Gastroesophageal sphincter (tissue), 4 donors: ENCODE measurements around the gene DNTT. TPM values are rescaled to one million over a fixed set of nuclear protein-coding genes. Genes with fewer than 3 reads are reported as not detected.

Source experiments
- ATAC-seq: fragments of 150-250 bp; one replicate; pipeline ENCODE4 v1.9.1; 2016; ENCODE audit warnings: mild to moderate bottlenecking, moderate library complexity
- H3K27ac ChIP-seq, 4 donors: fragments of 200-600 bp; sonication (generic) in 3 of 4; 1 replicate in 3 of 4; 2 replicates in 1 of 4; pipeline ENCODE4 v1.5.1; 2016 to 2019
- H3K27me3 ChIP-seq: fragments of 200-600 bp; sonication (generic); one replicate; pipeline ENCODE4 v1.5.1; 2019
- H3K36me3 ChIP-seq, 2 donors: fragments of 200-600 bp; sonication (generic); one replicate each; pipeline ENCODE4 v1.5.1; 2019; ENCODE audit warnings: control low read depth in 1 of 2
- H3K4me1 ChIP-seq, 3 donors: fragments of 200-600 bp; sonication (generic); 1 replicate in 2 of 3; 2 replicates in 1 of 3; pipeline ENCODE4 v1.5.1; 2016 to 2019; ENCODE audit warnings: control low read depth in 2 of 3
- H3K4me3 ChIP-seq, 2 donors: fragments of 200-600 bp; sonication (generic); one replicate each; pipeline ENCODE4 v1.5.1; 2019; ENCODE audit warnings: mild to moderate bottlenecking in 1 of 2, moderate library complexity in 1 of 2
- H3K9me3 ChIP-seq, 3 donors: fragments of 200-600 bp; sonication (generic); one replicate each; pipeline ENCODE4 v1.5.1; 2017 to 2019; ENCODE audit warnings: control low read depth in 2 of 3
- EP300 ChIP-seq: sonication (generic); formaldehyde crosslinking; IDR thresholded peaks from one replicate; pipeline ENCODE4 v1.6.1; 2017; ENCODE audit warnings: antibody characterized with exemption, mild to moderate bottlenecking
- POLR2A ChIP-seq, 2 donors: fragments of 450-650 bp; IDR thresholded peaks; one replicate each; pipeline ENCODE4 v1.6.1; 2017; ENCODE audit warnings: antibody characterized with exemption in 2 of 2, mild to moderate bottlenecking in 2 of 2, moderate library complexity in 1 of 2
- POLR2AphosphoS5 ChIP-seq: sonication (generic); formaldehyde crosslinking; IDR thresholded peaks from one replicate; pipeline ENCODE4 v1.6.1; 2017; ENCODE audit warnings: antibody characterized with exemption
- WGBS, 2 donors: methylation state at CpG; one replicate each; pipeline ENCODE4 v1.1.5; 2018; ENCODE audit warnings: low coverage in 1 of 2; 5-methylcytosine and 5-hydroxymethylcytosine counted together
- total RNA-seq, 4 donors: library from RNA; depleted of rRNA; stranded (reverse); fragments of >200 nt; gene quantifications; one replicate each; pipeline ENCODE4 v1.1.0, GENCODE V29; 2016
- TF ChIP-seq, protein P1 (sequence below), 4 experiments: fragments of 200-600 bp in 2 of 4; fragments of 450-650 bp in 2 of 4; sonication (generic) in 1 of 4; IDR thresholded peaks; one replicate each; pipeline ENCODE4 v1.5.1; 2017 to 2019; ENCODE audit warnings: antibody characterized with exemption in 4 of 4, mild to moderate bottlenecking in 2 of 4, moderate library complexity in 2 of 4

The DNTT gene
- total RNA-seq, 4 donors from 2014 or later: not detected

DNA sequence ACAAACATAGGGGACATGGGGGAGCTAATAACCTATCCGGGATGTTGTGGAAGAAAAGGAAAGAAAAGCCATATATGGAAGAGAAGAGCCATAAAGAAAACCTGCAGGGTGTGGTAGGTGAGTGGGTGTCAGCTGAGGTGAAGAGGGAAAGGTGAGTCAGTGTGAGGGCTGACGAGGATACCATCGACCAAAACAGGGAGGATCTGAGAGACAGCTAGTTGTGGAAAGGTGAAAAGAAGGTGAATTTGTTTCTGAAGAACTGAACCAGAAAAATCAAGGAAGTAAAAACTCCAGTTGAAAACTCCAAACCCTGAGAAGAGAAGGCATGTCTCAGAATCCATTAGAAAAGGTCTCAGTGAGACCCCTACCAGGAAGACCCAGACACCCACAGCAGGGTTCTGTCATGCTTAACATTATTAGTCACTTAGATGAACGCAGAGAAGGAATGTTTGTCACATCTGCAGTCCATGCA is 37.0 kb upstream of the DNTT start:
- ATAC-seq: no peak
- TF ChIP-seq, protein P1, sequence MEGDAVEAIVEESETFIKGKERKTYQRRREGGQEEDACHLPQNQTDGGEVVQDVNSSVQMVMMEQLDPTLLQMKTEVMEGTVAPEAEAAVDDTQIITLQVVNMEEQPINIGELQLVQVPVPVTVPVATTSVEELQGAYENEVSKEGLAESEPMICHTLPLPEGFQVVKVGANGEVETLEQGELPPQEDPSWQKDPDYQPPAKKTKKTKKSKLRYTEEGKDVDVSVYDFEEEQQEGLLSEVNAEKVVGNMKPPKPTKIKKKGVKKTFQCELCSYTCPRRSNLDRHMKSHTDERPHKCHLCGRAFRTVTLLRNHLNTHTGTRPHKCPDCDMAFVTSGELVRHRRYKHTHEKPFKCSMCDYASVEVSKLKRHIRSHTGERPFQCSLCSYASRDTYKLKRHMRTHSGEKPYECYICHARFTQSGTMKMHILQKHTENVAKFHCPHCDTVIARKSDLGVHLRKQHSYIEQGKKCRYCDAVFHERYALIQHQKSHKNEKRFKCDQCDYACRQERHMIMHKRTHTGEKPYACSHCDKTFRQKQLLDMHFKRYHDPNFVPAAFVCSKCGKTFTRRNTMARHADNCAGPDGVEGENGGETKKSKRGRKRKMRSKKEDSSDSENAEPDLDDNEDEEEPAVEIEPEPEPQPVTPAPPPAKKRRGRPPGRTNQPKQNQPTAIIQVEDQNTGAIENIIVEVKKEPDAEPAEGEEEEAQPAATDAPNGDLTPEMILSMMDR (IDR thresholded peaks at IDR 0.05): no peak
- TF ChIP-seq POLR2A (IDR thresholded peaks at IDR 0.05) (no peak), POLR2AphosphoS5 (no peak), EP300 (no peak)
- Histone ChIP-seq H3K36me3 (no peaks in the 10 kb centered on the region), H3K27ac (no peak overlapping the region), H3K4me3 (no peak overlapping the region), H3K27me3 (peaks cover 6% of the 10 kb centered on the region), H3K9me3 (no peaks in the 10 kb centered on the region), H3K4me1 (peaks cover 0 to 16% (median 4%) of the 10 kb centered on the region in 3 donors)
- 65 to 96% methylated on average over 4 of the region's 4 CpGs for WGBS, 2 donors

- H3K27ac ChIP-seq: no peak overlapping the region
- 75 to 100% methylated on average over 2 of the region's 2 CpGs for WGBS, 2 donors
- TF ChIP-seq, protein P1 (IDR thresholded peaks at IDR 0.05): no peak
- TF ChIP-seq POLR2AphosphoS5 (no peak), POLR2A (IDR thresholded peaks at IDR 0.05) (no peak), EP300 (no peak)
- H3K27me3 ChIP-seq: no peaks in the 10 kb centered on the region
- no peak for ATAC-seq
- peaks cover 0 to 27% (median 4%) of the 10 kb centered on the region in 3 donors for H3K4me1 ChIP-seq
- H3K9me3 ChIP-seq: no peaks in the 10 kb centered on the region
- no peak overlapping the region for H3K4me3 ChIP-seq
- H3K36me3 ChIP-seq: no peaks in the 10 kb centered on the region
These were observed 35.8 kb upstream of the DNTT start for GRCh38 chr10:96268341-96268909.

DNA sequence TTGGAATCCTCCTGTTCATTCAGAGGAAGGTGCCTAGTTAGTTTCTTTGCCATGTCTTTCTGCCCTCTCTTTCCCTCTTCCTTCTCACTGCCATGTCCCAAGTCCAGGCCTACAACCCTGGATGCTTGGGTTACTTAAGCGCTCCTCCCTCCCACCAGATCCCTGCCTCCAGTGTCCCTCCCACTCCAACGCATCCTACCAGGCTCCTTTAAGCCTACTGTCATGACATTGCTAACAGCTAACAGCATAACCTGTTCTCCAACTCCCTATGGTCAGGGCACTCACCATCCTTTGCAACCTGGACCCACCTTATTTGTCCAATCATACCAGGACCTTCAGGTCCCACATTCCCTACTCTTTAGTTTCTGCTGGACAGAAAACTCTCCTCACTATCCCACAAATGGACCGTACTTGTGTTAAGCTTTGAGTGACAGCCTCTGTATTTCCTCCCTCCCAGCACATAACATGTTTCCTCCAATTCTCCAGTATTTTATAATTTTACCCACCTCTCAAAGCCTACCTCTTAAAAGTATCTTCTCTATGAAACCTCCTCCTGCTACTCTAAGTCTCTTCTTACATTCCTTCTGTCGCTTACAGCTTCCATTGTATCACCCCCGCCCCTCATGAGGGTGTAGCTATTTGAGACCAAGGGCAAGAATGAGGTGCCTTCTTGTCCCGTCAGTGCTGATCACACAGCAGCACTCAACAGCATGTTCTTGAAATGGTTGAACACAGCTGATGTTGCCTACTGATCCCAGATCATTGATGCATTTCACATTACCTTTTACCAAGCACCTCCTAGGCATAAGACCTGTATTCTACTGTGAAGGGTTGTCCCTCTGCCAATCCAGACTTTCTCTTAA is 34.6 kb upstream of the DNTT start:
- peaks cover 0 to 27% (median 4%) of the 10 kb centered on the region in 3 donors for H3K4me1 ChIP-seq
- no peaks in the 10 kb centered on the region for H3K9me3 ChIP-seq
- no peaks in the 10 kb centered on the region for H3K27me3 ChIP-seq
- no peaks in the 10 kb centered on the region for H3K36me3 ChIP-seq
- TF ChIP-seq, protein P1 (IDR thresholded peaks at IDR 0.05): no peak
- TF ChIP-seq EP300 (no peak), POLR2A (IDR thresholded peaks at IDR 0.05) (no peak), POLR2AphosphoS5 (no peak)
- no peak for ATAC-seq
- no peak overlapping the region for H3K27ac ChIP-seq
- 87 to 92% methylated on average over 4 to 6 of the region's 6 CpGs for WGBS, 2 donors
- H3K4me3 ChIP-seq: no peak overlapping the region

- Histone ChIP-seq H3K4me1 (peaks cover 0 to 29% (median 4%) of the 10 kb centered on the region in 3 donors), H3K4me3 (no peak overlapping the region), H3K27ac (peak overlapping the region in 2 of 4 donors; percentile 51 to 57), H3K9me3 (no peaks in the 10 kb centered on the region), H3K27me3 (no peaks in the 10 kb centered on the region), H3K36me3 (no peaks in the 10 kb centered on the region)
- WGBS, 2 donors: 85 to 89% methylated on average over 2 of the region's 2 CpGs
- ATAC-seq: no peak
- TF ChIP-seq, protein P1 (IDR thresholded peaks at IDR 0.05): no peak
- TF ChIP-seq POLR2AphosphoS5 (no peak), POLR2A (IDR thresholded peaks at IDR 0.05) (no peak), EP300 (no peak)
These were observed 33.7 kb upstream of the DNTT start for GRCh38 chr10:96270571-96270970.
